Stomach (tissue), 9 donors: ENCODE measurements around the gene MAB21L2. TPM values are rescaled to one million over a fixed set of nuclear protein-coding genes. Genes with fewer than 3 reads are reported as not detected.

ENCODE experiments used
- DNase-seq, 2 donors: peaks; one replicate each; pipeline versions ENCODE4 v3.0.0 to v3.0.0-alpha.2; 2013 to 2019
- H3K27ac ChIP-seq, 5 donors: fragments of 200-600 bp in 4 of 5; sonication (generic) in 4 of 5; one replicate each; pipeline ENCODE4 v1.5.1; 2013 to 2019; ENCODE audit warnings: mild to moderate bottlenecking in 1 of 5, moderate library complexity in 1 of 5
- H3K27me3 ChIP-seq, 3 donors: fragments of 200-600 bp; sonication (generic); one replicate each; pipeline ENCODE4 v1.5.1; 2017 to 2019; ENCODE audit warnings: mixed run types in 1 of 3
- H3K36me3 ChIP-seq, 4 donors: fragments of 200-600 bp; sonication (generic); 1 replicate in 3 of 4; 2 replicates in 1 of 4; pipeline ENCODE4 v1.5.1; 2016 to 2019
- H3K4me1 ChIP-seq, 4 donors: fragments of 200-600 bp; sonication (generic); one replicate each; pipeline ENCODE4 v1.5.1; 2016 to 2019
- H3K4me3 ChIP-seq, 4 donors: fragments of 200-600 bp; sonication (generic) in 3 of 4; one replicate each; pipeline ENCODE4 v1.5.1; 2016 to 2019; ENCODE audit warnings: mild to moderate bottlenecking in 1 of 4
- H3K9me3 ChIP-seq, 4 donors: fragments of 200-600 bp; sonication (generic); one replicate each; pipeline ENCODE4 v1.5.1; 2016 to 2019
- CTCF ChIP-seq, 7 experiments: fragments of 450-650 bp in 4 of 7; fragments of 200-600 bp in 3 of 7; sonication (generic) in 3 of 7; IDR thresholded peaks; one replicate each; pipeline ENCODE4 v1.5.1; 2016 to 2019; ENCODE audit warnings: antibody characterized with exemption in 7 of 7, control low read depth in 2 of 7, mild to moderate bottlenecking in 1 of 7
- EP300 ChIP-seq: sonication (generic); formaldehyde crosslinking; IDR thresholded peaks from one replicate; pipeline ENCODE4 v1.6.1; 2017; ENCODE audit warnings: antibody characterized with exemption
- POLR2A ChIP-seq, 4 donors: fragments of 450-650 bp; IDR thresholded peaks; one replicate each; pipeline ENCODE4 v1.6.1; 2016; ENCODE audit warnings: antibody characterized with exemption in 4 of 4, control low read depth in 2 of 4, mild to moderate bottlenecking in 1 of 4, moderate library complexity in 1 of 4
- POLR2AphosphoS5 ChIP-seq, 3 donors: sonication (generic); formaldehyde crosslinking; IDR thresholded peaks; one replicate each; pipeline ENCODE4 v1.6.1; 2016; ENCODE audit warnings: antibody characterized with exemption in 3 of 3
- WGBS, 5 donors: extraction: QIAGEN DNeasy Blood & Tissue Kit in 3 of 5; methylation state at CpG; one replicate each; pipeline versions ENCODE4 v1.1.5 to v1.1.7; 2013 to 2018; 5-methylcytosine and 5-hydroxymethylcytosine counted together
- intact Hi-C: fragments of 100-400 bp; cut with DNase I; formaldehyde crosslinking; loops from one replicate; pipeline ENCODE4 v1.15.1; 2023; ENCODE audit warnings: low total_unique reads
- polyA plus RNA-seq, 3 donors: library from polyadenylated mRNA; stranded (reverse); fragments of 200-250 nt; gene quantifications; one replicate each; pipeline ENCODE4 v1.2.3, GENCODE V29; 2013
- total RNA-seq, 5 donors: library from RNA; depleted of rRNA; stranded (reverse); fragments of >200 nt; gene quantifications; one replicate each; pipeline versions ENCODE4 v1.1.0 to v1.2.3, GENCODE V29; 2014 to 2016
- donor health status: healthy with polysubstance abuse.
- donor health status: Bipolar disorder and iron deficiency.
- donor health status: healthy.

The MAB21L2 gene
- total and polyA plus RNA-seq, 8 donors: 0.08 to 95.9 (median 1.1) TPM; not detected in 4

- H3K27ac ChIP-seq: no peak overlapping the region
- no peak overlapping the region for H3K4me3 ChIP-seq
- intact Hi-C loops: no loop called here
These were observed 4.3 kb downstream of the MAB21L2 start for GRCh38 chr4:150586162-150586810.

DNA sequence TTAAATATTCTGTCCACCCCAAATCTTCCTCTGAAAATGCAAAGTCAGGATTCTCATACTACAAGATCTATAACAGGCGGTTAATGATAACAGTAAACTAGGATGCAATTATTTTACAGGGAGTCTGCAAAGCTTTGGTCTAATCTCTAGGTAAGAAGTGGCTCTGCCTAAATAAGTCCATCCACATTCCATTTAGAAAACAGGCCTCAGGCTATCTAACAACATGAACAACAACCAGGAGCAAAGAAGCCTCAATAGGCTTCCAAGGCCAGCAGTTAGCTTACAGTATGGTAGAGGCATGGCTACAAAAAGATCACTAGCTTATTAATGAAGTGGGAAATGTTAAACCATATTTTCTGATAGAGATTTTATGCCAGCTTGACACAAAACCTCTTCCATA is 6.4 kb downstream of the MAB21L2 start:
- Histone ChIP-seq H3K27me3 (no peaks in the 10 kb centered on the region), H3K27ac (no peak overlapping the region), H3K36me3 (peaks cover 7 to 32% (median 27%) of the 10 kb centered on the region in 4 donors), H3K4me1 (no peaks in the 10 kb centered on the region), H3K4me3 (no peak overlapping the region), H3K9me3 (peaks cover 0 to 5% (median 2%) of the 10 kb centered on the region in 4 donors)
- 95 to 100% (median 98%) methylated on average over 1 of the region's 1 CpG for WGBS, 5 donors
- intact Hi-C loops: no loop called here
- TF ChIP-seq CTCF (IDR thresholded peaks at IDR 0.05) (no peak), EP300 (no peak), POLR2AphosphoS5 (IDR thresholded peaks at IDR 0.05) (no peak), POLR2A (IDR thresholded peaks at IDR 0.05) (no peak)
- DNase-seq: no peak

More at GRCh38 chr4:150586162-150586810, 4.3 kb downstream of the MAB21L2 start:
- Histone ChIP-seq H3K4me1 (no peaks in the 10 kb centered on the region), H3K36me3 (peaks cover 13 to 40% (median 35%) of the 10 kb centered on the region in 4 donors), H3K9me3 (peaks cover 0 to 8% (median 4%) of the 10 kb centered on the region in 4 donors), H3K27me3 (no peaks in the 10 kb centered on the region)
- no peak for TF ChIP-seq CTCF (IDR thresholded peaks at IDR 0.05)
- TF ChIP-seq POLR2A (IDR thresholded peaks at IDR 0.05): no peak
- TF ChIP-seq EP300: no peak
- no peak for TF ChIP-seq POLR2AphosphoS5 (IDR thresholded peaks at IDR 0.05)
- no peak for DNase-seq

DNA sequence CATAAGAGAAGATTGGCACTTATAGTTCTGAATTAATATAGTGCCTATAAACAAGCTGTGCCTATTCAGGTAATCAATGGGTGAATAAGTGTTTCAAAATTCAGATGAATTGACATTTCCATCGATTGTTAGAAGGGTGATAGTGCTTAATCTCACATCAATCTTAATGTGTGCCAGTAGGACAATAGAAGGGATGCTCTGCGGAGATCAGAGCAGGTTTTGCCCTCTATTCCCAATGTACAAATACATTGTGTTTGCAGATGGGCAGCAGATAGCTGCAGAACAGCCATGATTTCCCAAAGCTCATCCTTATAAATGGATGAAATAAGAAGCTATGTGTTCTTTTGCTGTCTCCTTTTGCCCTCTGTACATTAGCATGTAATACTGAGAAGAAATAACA is 7.2 kb downstream of the MAB21L2 start:
- Histone ChIP-seq H3K27ac (no peak overlapping the region), H3K4me3 (no peak overlapping the region)
- 74 to 87% (median 78%) methylated on average over 2 of the region's 2 CpGs for WGBS, 5 donors

GRCh38 chr4:150590631-150591030 is 8.7 kb downstream of the MAB21L2 start:
- intact Hi-C loops: no loop called here
- Histone ChIP-seq H3K4me1 (no peaks in the 10 kb centered on the region), H3K4me3 (no peak overlapping the region), H3K36me3 (peaks cover 6 to 25% (median 18%) of the 10 kb centered on the region in 4 donors), H3K27me3 (no peaks in the 10 kb centered on the region), H3K27ac (no peak overlapping the region), H3K9me3 (no peaks in the 10 kb centered on the region)
- WGBS, 5 donors: 88 to 98% (median 96%) methylated on average over 5 of the region's 5 CpGs
- TF ChIP-seq POLR2AphosphoS5 (IDR thresholded peaks at IDR 0.05) (no peak), POLR2A (IDR thresholded peaks at IDR 0.05) (no peak), EP300 (no peak), CTCF (IDR thresholded peaks at IDR 0.05) (no peak)
- DNase-seq: no peak

More for the DNA sequence above, 7.2 kb downstream of the MAB21L2 start:
- Histone ChIP-seq H3K9me3 (no peaks in the 10 kb centered on the region), H3K4me1 (no peaks in the 10 kb centered on the region), H3K36me3 (peaks cover 6 to 25% (median 19%) of the 10 kb centered on the region in 4 donors), H3K27me3 (no peaks in the 10 kb centered on the region)
- TF ChIP-seq CTCF (IDR thresholded peaks at IDR 0.05) (no peak), POLR2A (IDR thresholded peaks at IDR 0.05) (no peak), EP300 (no peak), POLR2AphosphoS5 (IDR thresholded peaks at IDR 0.05) (no peak)
- intact Hi-C loops: no loop called here
- DNase-seq: no peak
